ENCODE data around the gene FOXS1.

- TF ChIP-seq CTCF (conservative IDR thresholded peaks at IDR 0.05; ENCODE audit: low read length) (no peak), EZH2phosphoT487 (IDR thresholded peaks at IDR 0.05; ENCODE audit: borderline replicate concordance, low read depth, low read length) (no peak)
Observed at GRCh38 chr20:31853481-31853880, 8.1 kb upstream of the FOXS1 start.
